Measurements from ENCODE around the gene EPC2.

DNA sequence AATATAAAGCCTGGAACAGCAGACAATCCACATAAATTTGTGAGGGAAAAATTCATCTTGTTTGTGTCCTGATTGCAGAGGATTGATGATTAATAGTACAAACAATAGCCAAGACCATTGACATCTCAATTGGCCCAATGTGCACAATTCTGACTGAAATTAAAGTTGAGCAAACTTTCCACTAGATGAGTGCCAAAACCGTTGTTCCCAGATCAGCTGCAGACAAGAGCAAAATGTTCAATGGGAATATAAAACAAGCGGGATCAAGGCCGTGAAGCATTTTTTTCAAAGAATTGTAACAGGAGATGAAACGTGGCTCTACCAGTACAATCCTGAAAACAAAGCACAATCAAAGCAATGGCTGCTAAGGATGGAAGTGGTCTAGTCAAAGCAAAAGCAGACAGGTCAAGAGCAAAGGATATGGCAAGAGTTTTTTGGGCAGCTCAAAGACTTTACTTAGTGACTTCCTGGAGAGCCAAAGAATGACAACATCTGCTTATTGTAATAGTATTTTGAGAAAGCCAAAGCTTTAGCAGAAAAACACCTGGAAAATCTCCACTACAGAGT, 174.6 kb downstream of the EPC2 start:
- TF ChIP-seq, protein P1, sequence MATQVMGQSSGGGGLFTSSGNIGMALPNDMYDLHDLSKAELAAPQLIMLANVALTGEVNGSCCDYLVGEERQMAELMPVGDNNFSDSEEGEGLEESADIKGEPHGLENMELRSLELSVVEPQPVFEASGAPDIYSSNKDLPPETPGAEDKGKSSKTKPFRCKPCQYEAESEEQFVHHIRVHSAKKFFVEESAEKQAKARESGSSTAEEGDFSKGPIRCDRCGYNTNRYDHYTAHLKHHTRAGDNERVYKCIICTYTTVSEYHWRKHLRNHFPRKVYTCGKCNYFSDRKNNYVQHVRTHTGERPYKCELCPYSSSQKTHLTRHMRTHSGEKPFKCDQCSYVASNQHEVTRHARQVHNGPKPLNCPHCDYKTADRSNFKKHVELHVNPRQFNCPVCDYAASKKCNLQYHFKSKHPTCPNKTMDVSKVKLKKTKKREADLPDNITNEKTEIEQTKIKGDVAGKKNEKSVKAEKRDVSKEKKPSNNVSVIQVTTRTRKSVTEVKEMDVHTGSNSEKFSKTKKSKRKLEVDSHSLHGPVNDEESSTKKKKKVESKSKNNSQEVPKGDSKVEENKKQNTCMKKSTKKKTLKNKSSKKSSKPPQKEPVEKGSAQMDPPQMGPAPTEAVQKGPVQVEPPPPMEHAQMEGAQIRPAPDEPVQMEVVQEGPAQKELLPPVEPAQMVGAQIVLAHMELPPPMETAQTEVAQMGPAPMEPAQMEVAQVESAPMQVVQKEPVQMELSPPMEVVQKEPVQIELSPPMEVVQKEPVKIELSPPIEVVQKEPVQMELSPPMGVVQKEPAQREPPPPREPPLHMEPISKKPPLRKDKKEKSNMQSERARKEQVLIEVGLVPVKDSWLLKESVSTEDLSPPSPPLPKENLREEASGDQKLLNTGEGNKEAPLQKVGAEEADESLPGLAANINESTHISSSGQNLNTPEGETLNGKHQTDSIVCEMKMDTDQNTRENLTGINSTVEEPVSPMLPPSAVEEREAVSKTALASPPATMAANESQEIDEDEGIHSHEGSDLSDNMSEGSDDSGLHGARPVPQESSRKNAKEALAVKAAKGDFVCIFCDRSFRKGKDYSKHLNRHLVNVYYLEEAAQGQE (IDR thresholded peaks at IDR 0.05; ENCODE audit: insufficient read depth in 1 of 2, low read depth in 2 of 2, low read length in 2 of 2), result no peak
- TF ChIP-seq TAF1 (IDR thresholded peaks at IDR 0.05; ENCODE audit: borderline replicate concordance, insufficient read depth, low read length), result no peak
- no peak for TF ChIP-seq POLR2AphosphoS5 (IDR thresholded peaks at IDR 0.05; ENCODE audit: low read depth, low read length)
- TF ChIP-seq SIN3A (IDR thresholded peaks at IDR 0.05; ENCODE audit: borderline replicate concordance, insufficient read depth, low read length), result no peak
- no peak for TF ChIP-seq FOXP2 (optimal IDR thresholded peaks at IDR 0.05; ENCODE audit: borderline replicate concordance, extremely low read depth, extremely low read length, insufficient read depth)

Data from PFSK-1 (cell line).